LNCAP (cell line): ENCODE results near the gene C8G.

ENCODE experiments used
- TF ChIP-seq, protein P1 (sequence below): fragments of 450-650 bp; IDR thresholded peaks from 2 replicates; pipeline ENCODE4 v1.5.1; 2017; ENCODE audit warnings: mild to moderate bottlenecking

The C8G gene

DNA sequence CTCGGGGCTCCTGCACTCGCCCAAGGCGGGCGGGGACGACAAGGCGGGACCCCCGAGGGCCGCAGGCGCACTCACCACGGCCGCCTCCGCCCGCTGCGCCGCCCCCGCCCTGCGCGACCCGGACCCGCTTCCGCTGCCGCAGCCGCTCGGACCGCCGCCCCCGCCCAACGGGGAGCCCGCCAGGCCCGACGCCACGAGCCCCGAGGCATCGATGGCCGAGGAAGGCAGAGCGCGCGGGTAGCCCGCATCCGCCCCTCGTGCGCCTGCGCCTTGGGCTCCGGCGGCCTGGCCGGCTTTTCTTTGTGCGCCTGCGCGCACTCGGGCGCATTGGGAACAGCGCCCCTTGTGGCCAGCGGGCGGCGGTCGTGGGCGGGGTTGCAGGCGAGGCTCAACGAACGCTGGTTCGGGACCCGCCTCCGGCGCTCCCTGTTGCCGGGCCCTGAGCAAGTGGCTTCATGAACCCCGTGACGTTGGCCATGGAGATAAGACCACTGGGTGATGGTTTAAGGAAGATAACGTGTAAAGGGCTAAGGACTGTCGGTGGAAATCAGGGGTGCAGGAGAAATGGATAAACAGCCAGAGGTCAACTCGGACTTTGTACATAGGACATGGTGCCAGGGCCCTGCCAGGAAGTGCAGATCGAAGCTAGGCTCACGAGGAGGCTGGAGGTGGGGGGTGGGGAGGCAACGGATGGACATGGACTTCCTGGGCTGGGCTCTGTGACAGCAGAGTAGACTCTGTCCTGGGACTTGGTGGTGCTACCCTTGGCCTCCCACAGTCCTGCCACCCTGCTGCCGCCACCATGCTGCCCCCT lies at the start of gene C8G, which contains the start of gene FBXW5:
TSS of gene C8G (plus strand) at position 725 of the 814 bp plus-strand sequence. CDS start at position 803, 78 bp downstream.
TSS of gene FBXW5 (minus strand) at position 220 of the 814 bp plus-strand sequence. CDS start 655 bp downstream, outside the sequence.
- TF ChIP-seq, protein P1, sequence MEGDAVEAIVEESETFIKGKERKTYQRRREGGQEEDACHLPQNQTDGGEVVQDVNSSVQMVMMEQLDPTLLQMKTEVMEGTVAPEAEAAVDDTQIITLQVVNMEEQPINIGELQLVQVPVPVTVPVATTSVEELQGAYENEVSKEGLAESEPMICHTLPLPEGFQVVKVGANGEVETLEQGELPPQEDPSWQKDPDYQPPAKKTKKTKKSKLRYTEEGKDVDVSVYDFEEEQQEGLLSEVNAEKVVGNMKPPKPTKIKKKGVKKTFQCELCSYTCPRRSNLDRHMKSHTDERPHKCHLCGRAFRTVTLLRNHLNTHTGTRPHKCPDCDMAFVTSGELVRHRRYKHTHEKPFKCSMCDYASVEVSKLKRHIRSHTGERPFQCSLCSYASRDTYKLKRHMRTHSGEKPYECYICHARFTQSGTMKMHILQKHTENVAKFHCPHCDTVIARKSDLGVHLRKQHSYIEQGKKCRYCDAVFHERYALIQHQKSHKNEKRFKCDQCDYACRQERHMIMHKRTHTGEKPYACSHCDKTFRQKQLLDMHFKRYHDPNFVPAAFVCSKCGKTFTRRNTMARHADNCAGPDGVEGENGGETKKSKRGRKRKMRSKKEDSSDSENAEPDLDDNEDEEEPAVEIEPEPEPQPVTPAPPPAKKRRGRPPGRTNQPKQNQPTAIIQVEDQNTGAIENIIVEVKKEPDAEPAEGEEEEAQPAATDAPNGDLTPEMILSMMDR: peak; percentile 97

DNA sequence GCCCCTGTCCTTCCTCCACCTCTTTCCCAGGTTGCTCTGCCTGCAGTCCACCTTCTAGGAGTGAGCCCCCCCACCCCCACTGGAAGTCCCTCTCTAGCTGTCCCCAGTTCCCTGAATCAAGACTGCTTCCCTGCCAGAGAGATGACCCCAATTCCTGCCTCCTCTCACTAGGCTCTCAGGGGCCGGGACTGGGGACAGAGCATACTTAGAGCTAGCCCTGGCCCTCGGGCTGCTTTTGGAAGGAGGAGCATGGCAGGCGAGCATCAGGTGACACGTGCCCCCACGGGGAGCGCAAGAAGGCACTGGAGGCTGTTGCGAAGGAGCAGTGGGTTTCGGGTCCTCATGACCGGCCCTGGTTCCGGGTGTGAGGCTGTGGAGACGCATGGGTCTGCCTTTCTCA lies 49.0 kb upstream of the C8G start:
- TF ChIP-seq, protein P1: no peak

- TF ChIP-seq, protein P1: no peak
Observed at GRCh38 chr9:136898483-136899100, 46.5 kb upstream of the C8G start.

DNA sequence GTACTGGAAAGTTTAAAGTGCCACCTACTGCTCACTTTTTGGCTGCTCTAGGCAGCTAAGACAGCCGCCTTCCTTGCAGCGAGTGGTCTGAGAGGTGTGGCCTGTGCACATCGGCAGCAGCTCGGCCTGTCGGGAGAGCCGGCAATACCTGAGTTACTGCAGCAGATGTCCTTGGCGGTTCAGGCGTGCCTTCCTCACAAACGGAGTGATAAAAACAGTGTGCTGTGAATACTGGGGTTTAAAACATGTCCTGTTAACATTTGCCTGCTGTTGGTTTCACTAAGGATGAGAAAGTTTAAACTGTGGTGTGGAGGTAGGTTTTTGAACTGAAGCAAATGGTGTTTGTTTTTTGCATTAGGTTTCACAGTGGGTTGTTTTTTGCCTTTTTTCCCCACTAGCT lies 45.8 kb upstream of the C8G start:
- TF ChIP-seq, protein P1: no peak

- TF ChIP-seq, protein P1: no peak
Observed at GRCh38 chr9:136900556-136900955, 44.5 kb upstream of the C8G start.

GRCh38 chr9:136900988-136901515 lies 44.0 kb upstream of the C8G start:
- TF ChIP-seq, protein P1: no peak

- TF ChIP-seq, protein P1: no peak
Observed at GRCh38 chr9:136901516-136902258, 43.4 kb upstream of the C8G start.
